Astrocyte (in vitro differentiated cells and primary cell): ENCODE measurements around the gene TBCEL.

ENCODE experiments used
- EZH2 ChIP-seq: IDR thresholded peaks from 2 replicates; pipeline ENCODE4 v1.6.1; 2012; ENCODE audit warnings: mild to moderate bottlenecking, low read length, inconsistent platforms; ENCODE audit not compliant: insufficient read depth
- TF ChIP-seq, protein P1 (sequence below): IDR thresholded peaks from 2 replicates; pipeline ENCODE4 v1.5.1; 2011; ENCODE audit warnings: low read depth, mild to moderate bottlenecking, inconsistent platforms, low read length, moderate library complexity; ENCODE audit not compliant: insufficient read depth

- no peak for TF ChIP-seq EZH2
- TF ChIP-seq, protein P1, sequence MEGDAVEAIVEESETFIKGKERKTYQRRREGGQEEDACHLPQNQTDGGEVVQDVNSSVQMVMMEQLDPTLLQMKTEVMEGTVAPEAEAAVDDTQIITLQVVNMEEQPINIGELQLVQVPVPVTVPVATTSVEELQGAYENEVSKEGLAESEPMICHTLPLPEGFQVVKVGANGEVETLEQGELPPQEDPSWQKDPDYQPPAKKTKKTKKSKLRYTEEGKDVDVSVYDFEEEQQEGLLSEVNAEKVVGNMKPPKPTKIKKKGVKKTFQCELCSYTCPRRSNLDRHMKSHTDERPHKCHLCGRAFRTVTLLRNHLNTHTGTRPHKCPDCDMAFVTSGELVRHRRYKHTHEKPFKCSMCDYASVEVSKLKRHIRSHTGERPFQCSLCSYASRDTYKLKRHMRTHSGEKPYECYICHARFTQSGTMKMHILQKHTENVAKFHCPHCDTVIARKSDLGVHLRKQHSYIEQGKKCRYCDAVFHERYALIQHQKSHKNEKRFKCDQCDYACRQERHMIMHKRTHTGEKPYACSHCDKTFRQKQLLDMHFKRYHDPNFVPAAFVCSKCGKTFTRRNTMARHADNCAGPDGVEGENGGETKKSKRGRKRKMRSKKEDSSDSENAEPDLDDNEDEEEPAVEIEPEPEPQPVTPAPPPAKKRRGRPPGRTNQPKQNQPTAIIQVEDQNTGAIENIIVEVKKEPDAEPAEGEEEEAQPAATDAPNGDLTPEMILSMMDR = no peak
Measured at GRCh38 chr11:121033635-121034034, 9.7 kb downstream of the TBCEL start.
